ENCODE data around the gene PTTG2. TPM values are rescaled to one million over a fixed set of nuclear protein-coding genes. Genes with fewer than 3 reads are reported as not detected.
"Not testable (repeated sequence)": the region's sequence is repeated elsewhere in the genome, so short reads cannot be mapped to it uniquely, and the experiment has no call there.

The PTTG2 gene
- not detected for total RNA-seq

DNA sequence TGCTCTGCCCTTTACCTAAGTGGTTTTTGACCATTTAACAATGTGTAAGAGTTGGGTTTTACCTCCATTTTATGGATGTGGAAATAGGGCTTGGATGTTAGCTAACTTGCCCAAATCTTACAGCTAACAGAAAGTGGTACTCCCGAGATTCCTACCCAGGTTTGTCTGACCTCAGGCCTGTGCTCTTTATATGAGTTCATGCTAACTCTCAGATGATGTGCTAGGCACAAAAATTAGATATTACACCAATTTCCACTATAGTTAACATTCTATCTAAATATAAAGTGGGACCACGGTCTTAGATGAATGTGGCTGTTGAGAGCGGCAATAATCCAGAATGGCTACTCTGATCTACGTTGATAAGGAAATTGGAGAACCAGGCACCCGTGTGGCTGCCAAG is at the start of gene PTTG2:
Gene PTTG2 (plus strand): TSS at position 301 of the 400 bp plus-strand sequence. CDS start 37 bp downstream, at position 338.
- TF ChIP-seq POLR2AphosphoS5 (IDR thresholded peaks at IDR 0.05) (no peak), EP300 (IDR thresholded peaks at IDR 0.05) (no peak)
- H3K4me1 ChIP-seq: no peaks in the 10 kb centered on the region
- no peak for DNase-seq (ENCODE audit: low spot score in 2 of 2)
- H3K27me3 ChIP-seq: no peaks in the 10 kb centered on the region
- WGBS: 89% methylated on average over 5 of the region's 5 CpGs
- H3K27ac ChIP-seq: no peak within 1 kb of the TSS
- H3K9me3 ChIP-seq: no peaks in the 10 kb centered on the region
- no peaks in the 10 kb centered on the region for H3K36me3 ChIP-seq
- H3K4me3 ChIP-seq: no peak within 1 kb of the TSS

DNA sequence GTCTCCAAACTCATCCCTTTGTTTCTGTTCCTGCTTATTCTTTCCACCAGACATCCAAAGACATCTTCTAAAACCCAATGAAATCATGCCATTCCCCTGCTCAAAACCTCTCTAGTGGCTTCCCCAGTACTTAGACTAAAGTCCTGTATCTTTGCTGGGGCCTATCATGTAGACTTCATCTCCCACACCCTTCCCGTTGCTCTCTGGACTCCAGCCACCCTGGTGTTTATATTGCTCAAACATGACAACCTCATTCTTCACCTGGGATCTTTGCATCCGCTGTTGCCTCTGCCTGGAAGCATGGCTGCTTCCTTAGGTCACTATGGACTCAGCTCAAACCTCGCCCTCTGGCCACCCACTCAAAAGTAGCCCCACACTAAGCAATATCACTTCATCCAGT is 45.7 kb upstream of the PTTG2 start:
- DNase-seq (ENCODE audit: low spot score in 2 of 2): no peak
- Histone ChIP-seq H3K9me3 (no peaks in the 10 kb centered on the region), H3K4me1 (no peaks in the 10 kb centered on the region), H3K27ac (no peak overlapping the region), H3K36me3 (no peaks in the 10 kb centered on the region), H3K27me3 (no peaks in the 10 kb centered on the region), H3K4me3 (no peak overlapping the region)
- no peak for TF ChIP-seq POLR2A (IDR thresholded peaks at IDR 0.05)
- no peak for TF ChIP-seq EP300 (IDR thresholded peaks at IDR 0.05)
- TF ChIP-seq, protein P1, sequence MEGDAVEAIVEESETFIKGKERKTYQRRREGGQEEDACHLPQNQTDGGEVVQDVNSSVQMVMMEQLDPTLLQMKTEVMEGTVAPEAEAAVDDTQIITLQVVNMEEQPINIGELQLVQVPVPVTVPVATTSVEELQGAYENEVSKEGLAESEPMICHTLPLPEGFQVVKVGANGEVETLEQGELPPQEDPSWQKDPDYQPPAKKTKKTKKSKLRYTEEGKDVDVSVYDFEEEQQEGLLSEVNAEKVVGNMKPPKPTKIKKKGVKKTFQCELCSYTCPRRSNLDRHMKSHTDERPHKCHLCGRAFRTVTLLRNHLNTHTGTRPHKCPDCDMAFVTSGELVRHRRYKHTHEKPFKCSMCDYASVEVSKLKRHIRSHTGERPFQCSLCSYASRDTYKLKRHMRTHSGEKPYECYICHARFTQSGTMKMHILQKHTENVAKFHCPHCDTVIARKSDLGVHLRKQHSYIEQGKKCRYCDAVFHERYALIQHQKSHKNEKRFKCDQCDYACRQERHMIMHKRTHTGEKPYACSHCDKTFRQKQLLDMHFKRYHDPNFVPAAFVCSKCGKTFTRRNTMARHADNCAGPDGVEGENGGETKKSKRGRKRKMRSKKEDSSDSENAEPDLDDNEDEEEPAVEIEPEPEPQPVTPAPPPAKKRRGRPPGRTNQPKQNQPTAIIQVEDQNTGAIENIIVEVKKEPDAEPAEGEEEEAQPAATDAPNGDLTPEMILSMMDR (IDR thresholded peaks at IDR 0.05): no peak
- no peak for TF ChIP-seq POLR2AphosphoS5 (IDR thresholded peaks at IDR 0.05)
- 86% methylated on average over 3 of the region's 3 CpGs for WGBS

DNA sequence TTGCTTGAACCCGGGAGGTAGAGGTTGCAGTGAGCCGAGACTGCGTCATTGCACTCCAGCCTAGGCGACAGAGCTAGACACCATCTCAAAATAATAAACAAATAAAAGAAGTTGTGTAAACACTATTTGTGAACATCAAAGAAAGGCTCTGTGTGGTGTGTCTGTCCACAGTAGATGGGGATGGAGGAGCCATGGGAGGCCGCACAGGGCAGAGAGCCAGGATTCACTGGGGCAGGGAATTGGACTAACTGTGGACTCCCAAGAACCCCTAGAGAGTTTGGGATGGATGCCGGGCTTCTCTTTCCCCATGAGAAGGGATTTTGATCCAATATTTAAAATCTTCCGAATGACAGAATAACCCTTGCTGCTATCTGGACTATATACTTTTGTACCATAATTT is 42.8 kb upstream of the PTTG2 start:
- no peak overlapping the region for H3K4me3 ChIP-seq
- H3K27ac ChIP-seq: no peak overlapping the region
- no peaks in the 10 kb centered on the region for H3K4me1 ChIP-seq
- H3K9me3 ChIP-seq: no peaks in the 10 kb centered on the region
- WGBS: 83% methylated on average over 7 of the region's 7 CpGs
- no peaks in the 10 kb centered on the region for H3K36me3 ChIP-seq
- DNase-seq (ENCODE audit: low spot score in 2 of 2): no peak
- H3K27me3 ChIP-seq: no peaks in the 10 kb centered on the region
- TF ChIP-seq POLR2A (IDR thresholded peaks at IDR 0.05) (no peak), EP300 (IDR thresholded peaks at IDR 0.05) (no peak), POLR2AphosphoS5 (IDR thresholded peaks at IDR 0.05) (no peak)
- TF ChIP-seq, protein P1 (IDR thresholded peaks at IDR 0.05): no peak

DNA sequence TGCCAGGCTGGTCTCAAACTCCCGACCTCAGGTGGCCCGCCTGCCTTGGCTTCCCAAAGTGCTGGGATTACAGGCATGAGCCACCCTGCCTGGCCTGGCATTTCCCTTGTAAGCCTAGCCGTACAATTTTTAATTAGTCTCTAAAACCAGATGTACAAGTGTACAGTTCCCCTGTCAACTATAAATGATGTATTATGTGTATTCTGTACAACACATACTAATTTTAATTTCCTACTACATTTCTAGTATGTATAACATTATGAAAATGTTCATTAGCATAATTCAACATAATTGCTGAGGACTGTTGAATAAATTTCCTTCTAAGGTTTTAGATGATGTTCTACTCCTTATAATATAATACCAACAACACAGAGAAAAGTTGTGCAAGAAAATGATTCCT is 41.5 kb upstream of the PTTG2 start:
- Histone ChIP-seq H3K4me3 (no peak overlapping the region), H3K4me1 (no peaks in the 10 kb centered on the region), H3K9me3 (no peaks in the 10 kb centered on the region), H3K27me3 (no peaks in the 10 kb centered on the region), H3K36me3 (no peaks in the 10 kb centered on the region), H3K27ac (no peak overlapping the region)
- 82% methylated on average over 3 of the region's 3 CpGs for WGBS
- TF ChIP-seq, protein P1 (IDR thresholded peaks at IDR 0.05): no peak
- no peak for TF ChIP-seq EP300 (IDR thresholded peaks at IDR 0.05)
- TF ChIP-seq POLR2AphosphoS5 (IDR thresholded peaks at IDR 0.05): no peak
- TF ChIP-seq POLR2A (IDR thresholded peaks at IDR 0.05): no peak
- no peak for DNase-seq (ENCODE audit: low spot score in 2 of 2)

DNA sequence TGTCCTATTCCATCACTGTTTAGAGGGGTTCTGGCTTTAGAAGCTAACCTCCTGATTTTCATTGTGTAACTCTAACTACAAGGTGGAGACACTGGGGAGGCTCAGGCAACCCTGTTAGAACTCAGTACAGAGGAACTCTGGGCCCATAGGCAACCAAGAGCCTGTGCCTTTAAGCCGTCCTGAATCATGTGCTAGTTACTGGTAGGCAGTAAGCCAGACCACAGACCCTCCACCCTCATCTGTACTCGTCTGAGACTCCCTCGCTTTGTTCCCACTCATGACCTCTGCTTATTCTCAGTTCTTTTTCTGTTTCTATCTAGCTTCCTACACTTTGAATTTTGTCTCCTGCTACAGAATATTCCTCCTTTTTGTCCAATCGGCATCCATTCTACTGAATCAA is 37.9 kb upstream of the PTTG2 start:
- Histone ChIP-seq H3K4me3 (no peak overlapping the region), H3K9me3 (no peaks in the 10 kb centered on the region), H3K36me3 (no peaks in the 10 kb centered on the region), H3K4me1 (no peaks in the 10 kb centered on the region), H3K27ac (no peak overlapping the region), H3K27me3 (no peaks in the 10 kb centered on the region)
- WGBS: 61% methylated on average over 4 of the region's 4 CpGs
- no peak for TF ChIP-seq POLR2A (IDR thresholded peaks at IDR 0.05)
- no peak for TF ChIP-seq POLR2AphosphoS5 (IDR thresholded peaks at IDR 0.05)
- TF ChIP-seq, protein P1 (IDR thresholded peaks at IDR 0.05): no peak
- TF ChIP-seq EP300 (IDR thresholded peaks at IDR 0.05): no peak
- no peak for DNase-seq (ENCODE audit: low spot score in 2 of 2)

DNA sequence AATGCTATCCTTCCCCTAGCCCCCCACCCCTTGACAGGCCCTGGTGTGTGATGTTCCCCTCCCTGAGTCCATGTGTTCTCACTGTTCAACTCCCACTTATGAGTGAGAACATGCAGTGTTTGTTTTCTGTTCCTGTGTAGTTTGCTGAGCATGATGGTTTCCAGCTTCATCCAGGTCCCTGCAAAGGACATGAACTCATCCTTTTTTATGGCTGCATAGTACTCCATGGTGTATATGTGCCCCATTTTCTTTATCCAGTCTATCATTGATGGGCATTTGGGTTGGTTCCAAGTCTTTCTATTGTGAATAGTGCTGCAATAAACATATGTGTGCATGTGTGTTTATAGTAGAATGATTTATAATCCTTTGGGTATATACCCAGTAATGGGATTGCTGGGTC is 37.1 kb upstream of the PTTG2 start:
- not testable (repeated sequence) for H3K36me3 ChIP-seq; H3K9me3 ChIP-seq; H3K4me1 ChIP-seq; H3K27ac ChIP-seq; DNase-seq (ENCODE audit: low spot score in 2 of 2); H3K4me3 ChIP-seq; H3K27me3 ChIP-seq
